WI38 (cell line): ENCODE data around the gene RREB1.

ENCODE experiments used
- H3K4me3 ChIP-seq: 2 replicates; pipeline ENCODE4 v1.5.1; 2011; ENCODE audit warnings: low read depth, mild to moderate bottlenecking, control low read depth, low read length
- CTCF ChIP-seq: IDR thresholded peaks from 2 replicates; pipeline ENCODE4 v1.5.1; 2012; ENCODE audit warnings: low read depth, mild to moderate bottlenecking, control low read depth, low read length

RREB1 gene

GRCh38 chr6:7166410-7167293 lies 58.9 kb downstream of the RREB1 start:
- TF ChIP-seq CTCF: no peak
- no peak overlapping the region for H3K4me3 ChIP-seq

- H3K4me3 ChIP-seq: no peak overlapping the region
- no peak for TF ChIP-seq CTCF
Observed at GRCh38 chr6:7169296-7169721, 61.5 kb downstream of the RREB1 start.

DNA sequence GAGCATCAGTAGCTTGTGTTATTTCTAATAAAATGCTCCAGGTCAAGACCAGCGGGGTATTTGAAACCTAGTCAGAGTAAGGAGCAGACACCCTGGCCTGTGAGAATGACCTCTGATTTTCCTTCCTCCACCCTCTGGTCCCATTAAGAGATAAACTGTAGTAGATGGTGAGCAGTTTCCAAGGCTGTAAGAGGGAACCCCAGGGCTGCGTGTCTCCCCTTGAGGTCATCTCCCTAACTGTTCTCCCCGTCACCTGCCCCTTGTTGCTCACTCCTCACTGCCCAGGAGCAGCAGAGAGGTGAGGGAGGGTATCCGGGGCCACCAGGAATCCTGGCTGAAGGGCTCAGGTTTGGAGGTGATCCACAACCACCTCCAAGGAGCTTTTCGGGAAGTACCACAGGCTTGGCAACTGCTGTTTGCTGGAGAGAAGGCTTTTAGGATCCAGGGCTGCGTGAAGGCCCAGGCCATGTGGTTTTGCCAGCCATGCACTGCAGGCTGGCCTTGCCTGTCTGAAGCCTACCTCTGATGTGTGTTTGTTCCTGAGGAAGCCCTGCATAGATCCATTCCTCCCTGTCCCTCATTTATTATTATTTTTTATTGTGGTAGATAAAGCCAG lies 62.5 kb downstream of the RREB1 start:
- H3K4me3 ChIP-seq: no peak overlapping the region
- no peak for TF ChIP-seq CTCF

DNA sequence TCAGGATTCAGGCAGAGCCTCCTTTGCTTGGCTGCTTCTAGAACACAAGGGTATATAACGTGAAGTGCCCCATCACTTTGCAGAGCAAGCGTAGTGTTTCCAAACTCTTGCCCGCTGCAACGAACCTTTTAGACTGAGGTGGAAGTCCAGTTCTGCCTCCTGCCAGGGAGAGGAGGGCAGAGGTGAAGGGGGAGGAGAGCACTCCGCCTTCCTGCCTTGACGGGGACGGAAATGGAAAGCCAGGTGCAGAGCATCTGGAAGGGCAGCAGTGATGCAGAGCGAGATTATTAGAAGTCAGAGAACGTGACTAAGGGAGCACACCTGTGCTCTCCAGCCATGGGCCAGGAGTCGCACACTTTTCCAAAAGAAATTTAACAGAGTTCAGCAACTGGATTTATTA lies 63.4 kb downstream of the RREB1 start:
- H3K4me3 ChIP-seq: no peak overlapping the region
- no peak for TF ChIP-seq CTCF

GRCh38 chr6:7171733-7172132 lies 64.0 kb downstream of the RREB1 start:
- H3K4me3 ChIP-seq: no peak overlapping the region

DNA sequence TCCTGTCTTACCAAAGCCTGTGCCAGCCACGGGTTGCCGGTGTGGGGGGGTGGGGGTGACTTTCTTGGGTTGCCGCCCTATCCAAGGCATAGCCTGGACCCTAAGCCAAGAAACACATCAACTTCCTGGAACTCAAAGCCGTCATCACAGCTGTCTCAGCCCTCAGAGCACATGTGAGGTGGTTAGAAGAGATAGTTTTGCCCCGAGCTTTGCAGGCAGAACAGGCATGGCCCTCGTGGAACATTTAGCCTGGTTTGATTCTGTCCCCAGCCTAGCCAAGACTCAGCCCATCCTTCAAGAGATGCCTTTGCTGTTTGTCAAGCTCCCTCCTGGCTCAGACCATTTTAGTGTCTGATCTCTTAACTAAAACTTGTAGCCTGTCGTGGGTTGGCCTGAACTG lies 64.9 kb downstream of the RREB1 start:
- no peak overlapping the region for H3K4me3 ChIP-seq
- TF ChIP-seq CTCF: no peak

More at GRCh38 chr6:7171733-7172132, 64.0 kb downstream of the RREB1 start:
- no peak for TF ChIP-seq CTCF
